Subcutaneous abdominal adipose tissue (tissue), 5 donors: ENCODE data around the gene ASXL2.
"Not testable (repeated sequence)": the region's sequence is repeated elsewhere in the genome, so short reads cannot be mapped to it uniquely, and the experiment has no call there.

Experiments used
- H3K27ac ChIP-seq: one replicate; pipeline ENCODE4 v1.7.0; 2013; ENCODE audit warnings: low read depth, mild to moderate bottlenecking, inconsistent platforms, low read length, moderate library complexity
- H3K27me3 ChIP-seq, 5 donors: one replicate each; pipeline ENCODE4 v1.7.0; 2013; ENCODE audit warnings: low read length in 5 of 5, inconsistent platforms in 1 of 5; ENCODE audit not compliant: control insufficient read depth in 5 of 5, insufficient read depth in 4 of 5
- H3K36me3 ChIP-seq, 5 donors: one replicate each; pipeline ENCODE4 v1.7.0; 2013; ENCODE audit warnings: low read length in 5 of 5; ENCODE audit not compliant: control insufficient read depth in 5 of 5, insufficient read depth in 5 of 5
- H3K4me1 ChIP-seq, 5 donors: one replicate each; pipeline ENCODE4 v1.7.0; 2013; ENCODE audit warnings: low read length in 5 of 5, mild to moderate bottlenecking in 3 of 5, moderate library complexity in 1 of 5; ENCODE audit not compliant: control insufficient read depth in 5 of 5, insufficient read depth in 5 of 5
- H3K4me3 ChIP-seq, 5 donors: one replicate each; pipeline ENCODE4 v1.7.0; 2013; ENCODE audit warnings: low read length in 5 of 5, low read depth in 1 of 5
- H3K9ac ChIP-seq, 5 donors: one replicate each; pipeline ENCODE4 v1.7.0; 2013; ENCODE audit warnings: low read length in 5 of 5, mild to moderate bottlenecking in 4 of 5, moderate library complexity in 3 of 5
- H3K9me3 ChIP-seq, 5 donors: one replicate each; pipeline ENCODE4 v1.7.0; 2013; ENCODE audit warnings: low read length in 5 of 5; ENCODE audit not compliant: control insufficient read depth in 5 of 5
- donor health status: healthy.
- donor health status: healthy.
- donor health status: healthy.
- donor health status: healthy.
- donor health status: healthy.

ASXL2 gene

DNA sequence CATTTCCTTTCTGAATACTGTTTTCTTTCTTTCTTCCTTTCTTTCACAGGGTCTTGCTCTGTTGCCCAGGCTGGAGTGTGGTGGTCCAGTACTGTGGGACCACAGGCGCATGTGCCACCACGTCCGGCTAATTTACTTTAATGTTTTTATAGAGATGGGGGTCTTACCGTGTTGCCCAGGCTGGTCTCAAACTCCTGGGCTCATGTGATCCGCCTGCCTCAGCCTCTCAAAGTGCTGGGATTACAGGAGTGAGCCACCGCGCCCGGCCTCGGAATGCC lies 35.3 kb upstream of the ASXL2 start:
- not testable (repeated sequence) for H3K4me3 ChIP-seq, H3K9ac ChIP-seq, H3K4me1 ChIP-seq, H3K27me3 ChIP-seq, H3K27ac ChIP-seq, H3K36me3 ChIP-seq, H3K9me3 ChIP-seq

DNA sequence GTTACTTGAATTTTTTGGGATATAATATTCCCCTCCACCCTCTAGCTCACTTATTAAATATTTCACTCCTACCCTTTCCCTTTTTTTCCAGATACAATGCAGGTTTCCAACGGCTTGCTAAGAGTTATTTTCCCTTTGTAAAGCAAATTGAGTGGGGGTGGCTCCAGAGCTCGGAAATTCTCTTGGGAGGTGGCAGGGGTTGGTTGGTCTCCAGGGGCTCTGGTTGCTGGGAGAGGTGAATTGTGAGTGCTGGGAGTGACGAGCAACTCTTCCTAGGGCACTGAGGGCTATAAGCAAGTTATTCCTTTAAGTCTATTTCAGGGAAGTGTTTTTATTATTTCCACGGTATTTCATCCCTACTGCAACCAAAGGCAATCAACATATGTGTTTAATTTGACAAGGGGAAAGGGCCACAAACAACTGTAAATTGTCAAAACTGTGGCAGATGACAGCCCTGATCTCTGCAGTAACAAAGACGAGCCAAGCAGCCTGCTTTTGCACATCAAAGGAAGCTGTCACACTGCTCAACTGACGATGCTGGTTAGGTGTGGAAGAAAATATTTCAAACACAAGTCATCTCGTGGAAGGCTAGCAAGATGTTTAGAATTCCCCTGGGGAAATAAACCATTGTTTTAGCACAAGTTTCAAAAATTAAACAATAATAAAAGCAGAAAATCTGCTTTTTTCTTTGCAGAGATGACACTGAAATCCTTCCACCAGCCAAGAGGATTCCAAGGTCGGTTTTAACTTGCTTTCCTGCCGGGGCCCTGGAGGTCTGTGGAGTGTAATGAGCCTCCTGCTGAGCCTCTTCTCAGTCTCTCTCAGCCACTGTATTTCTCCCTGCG lies 34.8 kb upstream of the ASXL2 start:
- Histone ChIP-seq H3K9me3 (no peaks in the 10 kb centered on the region), H3K4me3 (no peak overlapping the region), H3K27me3 (no peaks in the 10 kb centered on the region), H3K4me1 (no peaks in the 10 kb centered on the region), H3K27ac (no peak overlapping the region), H3K9ac (no peak overlapping the region), H3K36me3 (no peaks in the 10 kb centered on the region)

DNA sequence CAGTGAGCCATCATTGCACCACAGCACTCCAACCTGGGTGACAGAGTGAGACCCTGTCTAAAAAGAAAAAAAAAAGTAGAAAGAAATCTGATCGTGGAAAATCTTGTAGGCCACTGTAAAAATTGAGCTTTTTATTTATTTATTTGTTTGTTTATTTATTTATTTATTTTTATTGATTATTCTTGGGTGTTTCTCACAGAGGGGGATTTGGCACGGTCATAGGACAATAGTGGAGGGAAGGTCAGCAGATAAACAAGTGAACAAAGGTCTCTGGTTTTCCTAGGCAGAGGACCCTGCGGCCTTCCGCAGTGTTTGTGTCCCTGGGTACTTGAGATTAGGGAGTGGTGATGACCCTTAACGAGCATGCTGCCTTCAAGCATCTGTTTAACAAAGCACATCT lies 31.3 kb upstream of the ASXL2 start:
- H3K27me3 ChIP-seq, H3K9me3 ChIP-seq, H3K36me3 ChIP-seq, H3K27ac ChIP-seq, H3K9ac ChIP-seq, H3K4me3 ChIP-seq, H3K4me1 ChIP-seq: not testable (repeated sequence)

DNA sequence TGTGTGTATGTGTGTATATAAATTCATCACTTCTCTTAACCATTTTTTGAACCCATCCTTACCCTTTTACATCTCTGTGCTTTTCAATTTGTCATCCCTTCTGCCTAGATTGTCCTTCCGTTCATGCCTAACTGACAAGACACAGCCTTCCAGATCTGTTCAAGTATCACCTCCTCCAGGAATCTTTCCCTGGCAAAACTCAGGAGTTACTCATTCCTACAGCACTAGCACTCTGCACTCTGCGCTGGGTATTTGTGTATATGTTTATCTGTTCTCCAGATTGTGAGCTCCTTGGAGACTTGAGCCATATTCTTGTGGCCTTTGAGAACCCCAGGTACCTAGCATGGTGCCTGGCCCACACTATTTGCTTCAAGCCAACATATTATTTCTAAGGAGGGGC lies 26.8 kb upstream of the ASXL2 start:
- no peak overlapping the region for H3K4me3 ChIP-seq
- H3K9me3 ChIP-seq, result peaks cover 0 to 3% (median 0%) of the 10 kb centered on the region in 5 donors
- H3K27me3 ChIP-seq, result no peaks in the 10 kb centered on the region
- H3K4me1 ChIP-seq, result no peaks in the 10 kb centered on the region
- H3K36me3 ChIP-seq, result no peaks in the 10 kb centered on the region
- no peak overlapping the region for H3K27ac ChIP-seq
- no peak overlapping the region for H3K9ac ChIP-seq

DNA sequence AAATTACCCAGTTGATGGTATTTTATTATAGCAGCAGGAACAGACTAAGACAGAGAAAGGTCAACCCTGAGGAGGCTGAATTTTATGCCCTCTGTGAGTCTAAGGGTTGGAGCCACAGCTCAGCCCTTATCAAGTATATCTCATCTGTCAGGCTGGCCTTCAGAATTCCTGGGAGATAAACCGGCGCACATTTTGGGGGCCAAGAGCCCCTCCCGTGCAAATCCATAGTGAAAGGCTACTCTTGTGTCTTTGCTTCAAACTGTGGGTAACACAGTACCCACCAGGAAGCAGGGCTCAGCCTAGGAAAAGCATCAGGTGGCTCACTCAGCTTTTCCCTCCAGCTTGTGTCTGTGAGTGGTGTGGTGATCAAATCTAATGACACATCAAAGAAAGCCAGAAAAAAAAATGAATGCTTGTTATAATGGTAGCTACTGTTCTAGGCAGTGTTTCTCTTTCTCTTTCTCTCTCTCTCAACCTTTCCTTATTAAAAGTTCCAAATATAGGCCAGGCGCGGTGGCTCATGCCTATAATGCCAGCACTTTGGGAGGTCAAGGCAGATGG lies 25.0 kb upstream of the ASXL2 start:
- Histone ChIP-seq H3K4me1 (no peaks in the 10 kb centered on the region), H3K4me3 (no peak overlapping the region), H3K27me3 (no peaks in the 10 kb centered on the region), H3K9me3 (peaks cover 0 to 3% (median 0%) of the 10 kb centered on the region in 5 donors), H3K36me3 (no peaks in the 10 kb centered on the region), H3K27ac (no peak overlapping the region), H3K9ac (no peak overlapping the region)

DNA sequence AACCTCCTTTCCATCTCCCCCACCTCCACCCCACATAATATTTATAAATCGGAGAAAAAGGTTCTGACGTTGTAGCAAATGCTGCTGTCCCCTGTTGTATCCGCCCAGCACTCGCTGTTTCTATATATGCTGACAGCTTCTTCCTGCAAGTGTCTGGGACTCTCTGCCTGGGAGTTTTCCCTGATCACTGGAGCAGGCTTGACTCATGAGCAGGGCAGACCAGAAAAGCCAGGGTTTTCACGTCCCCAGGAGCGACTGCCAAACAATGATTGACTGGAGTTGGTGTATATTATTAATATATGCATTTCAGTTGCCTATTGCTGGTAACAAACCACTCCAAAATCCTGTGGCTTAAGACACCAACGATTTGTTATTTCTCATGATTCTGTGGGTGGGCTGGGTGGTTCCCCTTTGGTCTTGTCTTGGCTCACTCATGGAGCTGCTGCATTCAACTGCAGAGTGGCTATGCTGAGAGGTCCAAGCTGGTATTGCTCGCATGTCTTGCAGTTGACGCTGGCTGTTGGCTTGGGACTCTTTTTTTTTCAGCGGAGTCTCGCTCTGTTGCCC lies 21.2 kb upstream of the ASXL2 start:
- no peak overlapping the region for H3K4me3 ChIP-seq
- H3K9ac ChIP-seq, result no peak overlapping the region
- H3K36me3 ChIP-seq, result no peaks in the 10 kb centered on the region
- no peaks in the 10 kb centered on the region for H3K4me1 ChIP-seq
- peaks cover 0 to 3% (median 0%) of the 10 kb centered on the region in 5 donors for H3K9me3 ChIP-seq
- H3K27me3 ChIP-seq, result no peaks in the 10 kb centered on the region
- no peak overlapping the region for H3K27ac ChIP-seq

DNA sequence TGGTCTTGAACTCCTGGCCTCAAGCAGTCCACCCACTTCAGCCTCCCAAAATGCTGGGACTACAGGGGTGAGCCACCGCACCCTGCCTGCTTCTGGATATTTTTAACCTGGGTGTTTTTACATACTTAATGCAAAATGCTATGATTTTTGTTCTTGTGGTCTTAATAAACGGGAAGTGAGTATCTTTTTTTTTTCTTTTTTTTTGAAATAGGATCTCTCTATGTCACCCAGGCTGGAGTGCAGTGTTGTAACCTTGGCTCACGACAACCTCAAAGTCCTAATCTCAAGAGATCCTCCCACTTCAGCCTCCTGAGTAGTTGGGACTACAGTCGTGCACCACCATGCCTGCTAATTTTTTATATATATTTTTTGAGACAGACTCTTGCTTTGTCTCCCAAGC lies 19.2 kb upstream of the ASXL2 start:
- Histone ChIP-seq H3K27me3 (no peaks in the 10 kb centered on the region), H3K9me3 (peaks cover 0 to 3% (median 0%) of the 10 kb centered on the region in 5 donors), H3K4me3 (no peak overlapping the region), H3K9ac (no peak overlapping the region), H3K36me3 (no peaks in the 10 kb centered on the region), H3K4me1 (no peaks in the 10 kb centered on the region), H3K27ac (no peak overlapping the region)

DNA sequence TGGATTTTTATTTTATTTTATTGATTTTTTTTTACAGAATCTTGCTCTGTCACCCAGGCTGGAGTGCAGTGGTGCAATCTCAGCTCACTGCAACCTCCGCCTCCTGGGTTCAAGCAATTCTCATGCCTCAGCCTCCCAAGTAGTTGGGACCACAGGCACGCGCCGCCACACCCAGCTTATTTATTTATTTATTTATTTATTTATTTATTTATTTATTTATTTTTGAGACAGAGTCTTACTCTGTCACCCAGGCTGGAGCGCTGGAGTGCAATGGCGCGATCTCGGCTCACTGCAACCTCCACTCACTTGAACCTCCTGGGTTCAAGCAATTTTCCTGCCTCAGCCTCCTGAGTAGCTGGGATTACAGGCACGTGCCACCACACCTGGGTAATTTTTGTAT lies 18.0 kb upstream of the ASXL2 start:
- not testable (repeated sequence) for H3K36me3 ChIP-seq, H3K9me3 ChIP-seq, H3K4me3 ChIP-seq, H3K27ac ChIP-seq, H3K4me1 ChIP-seq, H3K9ac ChIP-seq, H3K27me3 ChIP-seq

DNA sequence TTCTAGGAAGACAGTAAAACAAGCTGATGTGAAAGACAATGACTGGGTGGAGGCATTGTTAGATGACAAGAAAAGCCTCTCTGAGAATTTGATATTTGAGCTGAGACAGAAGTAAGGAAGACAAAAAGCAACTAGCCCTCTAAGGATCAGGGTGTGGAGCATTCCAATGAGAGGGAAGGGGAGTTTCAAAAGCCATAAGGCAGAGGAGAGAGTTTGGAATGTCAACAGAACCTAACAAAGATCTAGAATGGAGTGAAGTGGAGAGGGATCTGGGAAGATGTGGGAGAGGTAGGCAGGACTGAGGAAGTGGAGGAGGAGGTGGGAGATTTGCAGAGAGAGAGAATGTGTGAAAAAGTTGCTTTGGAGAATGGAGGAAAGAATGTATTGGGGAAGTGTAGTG lies 17.3 kb upstream of the ASXL2 start:
- Histone ChIP-seq H3K27me3 (no peaks in the 10 kb centered on the region), H3K9me3 (no peaks in the 10 kb centered on the region), H3K36me3 (no peaks in the 10 kb centered on the region), H3K4me3 (no peak overlapping the region), H3K27ac (no peak overlapping the region), H3K9ac (no peak overlapping the region), H3K4me1 (no peaks in the 10 kb centered on the region)

DNA sequence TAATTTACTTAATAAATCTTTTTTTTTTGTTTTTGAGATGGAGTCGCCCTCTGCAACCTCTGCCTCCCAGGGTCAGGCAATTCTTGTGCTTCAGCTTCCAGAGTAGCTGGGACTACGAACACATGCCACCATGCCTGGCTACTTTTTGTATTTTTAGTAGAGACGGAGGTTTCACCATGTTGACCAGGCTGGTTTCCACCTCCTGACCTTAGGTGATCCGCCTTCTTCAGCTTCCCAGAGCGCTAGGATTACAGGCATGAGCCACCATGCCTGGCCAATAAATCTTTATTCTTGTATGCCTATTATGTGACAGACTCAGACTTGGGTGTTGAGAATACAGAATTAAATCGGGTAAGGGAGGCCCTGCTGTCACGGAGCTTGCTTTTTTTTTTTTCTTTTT lies 16.7 kb upstream of the ASXL2 start:
- no peaks in the 10 kb centered on the region for H3K4me1 ChIP-seq
- H3K9ac ChIP-seq, result no peak overlapping the region
- no peaks in the 10 kb centered on the region for H3K36me3 ChIP-seq
- H3K4me3 ChIP-seq, result no peak overlapping the region
- H3K27me3 ChIP-seq, result no peaks in the 10 kb centered on the region
- H3K27ac ChIP-seq, result no peak overlapping the region
- no peaks in the 10 kb centered on the region for H3K9me3 ChIP-seq
